HEK293T (cell line): ENCODE data around the gene DTYMK.

Experiments
- CTCF ChIA-PET: fragments of 350-600 bp; formaldehyde crosslinking; extraction: SDS; loops from one replicate; lab custom pipeline; 2021; ENCODE audit warnings: antibody characterized with exemption, inconsistent platforms; lab: Yijun Ruan, JAX
- POLR2A ChIA-PET: fragments of 350-600 bp; formaldehyde crosslinking; extraction: SDS; loops from one replicate; lab custom pipeline; 2020; ENCODE audit warnings: antibody characterized with exemption, inconsistent platforms; lab: Yijun Ruan, JAX
- DNase-seq: peaks from one replicate; pipeline ENCODE4 v3.0.0; 2012; ENCODE audit warnings: mixed read lengths; ENCODE audit errors: extremely low spot score
- ARNT ChIP-seq: fragments of 450-650 bp; IDR thresholded peaks from 2 replicates; pipeline ENCODE4 v1.6.1; 2017; ENCODE audit warnings: mild to moderate bottlenecking
- BHLHE40 ChIP-seq: fragments of 450-650 bp; IDR thresholded peaks from 2 replicates; pipeline ENCODE4 v1.6.1; 2016; ENCODE audit warnings: mild to moderate bottlenecking, moderate library complexity, borderline replicate concordance
- CTBP1 ChIP-seq: fragments of 450-650 bp; IDR thresholded peaks from 2 replicates; pipeline ENCODE4 v1.6.1; 2016; ENCODE audit warnings: borderline replicate concordance
- ELF4 ChIP-seq: fragments of 450-650 bp; IDR thresholded peaks from 2 replicates; pipeline ENCODE4 v1.6.1; 2017; ENCODE audit warnings: antibody characterized with exemption
- FOXA1 ChIP-seq: fragments of 450-650 bp; IDR thresholded peaks from 2 replicates; pipeline ENCODE4 v1.6.1; 2016; ENCODE audit warnings: mild to moderate bottlenecking
- FOXK2 ChIP-seq: fragments of 450-650 bp; IDR thresholded peaks from 2 replicates; pipeline ENCODE4 v1.6.1; 2016; ENCODE audit warnings: mild to moderate bottlenecking
- FOXM1 ChIP-seq: fragments of 450-650 bp; IDR thresholded peaks from 2 replicates; pipeline ENCODE4 v1.6.1; 2017; ENCODE audit warnings: mild to moderate bottlenecking, borderline replicate concordance
- HDGF ChIP-seq: fragments of 450-650 bp; IDR thresholded peaks from 2 replicates; pipeline ENCODE4 v1.6.1; 2017; ENCODE audit warnings: antibody characterized with exemption, borderline replicate concordance
- L3MBTL2 ChIP-seq: fragments of 450-650 bp; conservative IDR thresholded peaks from 2 replicates; pipeline ENCODE4 v1.6.1; 2016; ENCODE audit warnings: mild to moderate bottlenecking
- LEF1 ChIP-seq: fragments of 450-650 bp; IDR thresholded peaks from 2 replicates; pipeline ENCODE4 v1.6.1; 2017; ENCODE audit warnings: mild to moderate bottlenecking, borderline replicate concordance
- NFRKB ChIP-seq: fragments of 450-650 bp; IDR thresholded peaks from 2 replicates; pipeline ENCODE4 v1.6.1; 2016; ENCODE audit warnings: mild to moderate bottlenecking, moderate library complexity
- PKNOX1 ChIP-seq: fragments of 450-650 bp; IDR thresholded peaks from 2 replicates; pipeline ENCODE4 v1.6.1; 2016
- SP1 ChIP-seq: fragments of 450-650 bp; IDR thresholded peaks from 2 replicates; pipeline ENCODE4 v1.6.1; 2017
- SUZ12 ChIP-seq: fragments of 450-650 bp; IDR thresholded peaks from 2 replicates; pipeline ENCODE4 v1.6.1; 2016; ENCODE audit warnings: mild to moderate bottlenecking
- TARDBP ChIP-seq: fragments of 450-650 bp; IDR thresholded peaks from 2 replicates; pipeline ENCODE4 v1.6.1; 2016
- ZNF384 ChIP-seq: fragments of 450-650 bp; IDR thresholded peaks from 2 replicates; pipeline ENCODE4 v1.6.1; 2016

The DTYMK gene

DNA sequence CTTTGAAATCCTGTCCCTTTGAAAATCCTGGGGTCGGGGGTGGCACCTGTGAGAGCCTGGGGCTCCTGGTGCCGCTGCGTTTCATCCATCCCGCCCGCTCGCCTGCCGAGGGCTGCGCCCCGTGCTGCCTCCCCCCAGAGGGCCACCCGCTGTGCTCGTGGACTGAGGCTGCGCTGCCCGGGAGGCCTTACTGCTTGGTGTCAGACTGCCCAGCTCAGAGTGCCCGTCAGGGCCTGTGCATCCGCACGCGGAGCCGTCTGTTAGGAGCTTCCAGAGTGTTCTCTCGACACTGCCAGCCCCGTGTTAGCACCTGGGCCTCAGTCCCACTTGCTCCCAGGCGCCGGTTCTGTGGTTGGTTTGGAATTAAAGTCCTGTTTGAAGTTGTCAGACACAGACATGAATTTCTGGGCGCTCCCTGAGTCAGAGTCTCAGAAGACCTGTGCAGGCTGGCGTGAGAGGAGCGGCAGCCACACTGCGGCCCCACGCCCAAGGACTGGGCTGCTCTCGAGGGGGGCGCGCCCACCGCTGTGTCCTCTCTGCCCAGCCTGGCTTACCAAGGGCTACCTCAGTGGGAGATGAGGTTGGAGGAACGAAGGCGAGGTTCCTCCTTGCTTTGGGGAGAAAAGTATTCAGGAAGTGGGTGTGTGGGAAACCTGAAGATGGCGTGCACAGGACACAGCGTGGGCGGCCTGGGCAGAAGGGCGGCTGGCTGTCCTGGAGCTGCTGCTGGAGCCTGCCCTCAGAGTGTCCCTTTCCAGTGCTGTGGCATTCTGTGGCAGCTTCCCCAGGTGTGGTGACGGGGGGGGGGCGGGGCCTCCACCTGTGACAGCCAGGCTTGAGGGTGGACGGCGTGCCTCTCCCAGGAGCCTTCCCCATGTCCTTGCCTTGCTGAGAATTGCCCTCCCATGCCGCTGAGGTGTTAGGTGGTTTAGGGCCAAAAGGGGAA, 14.1 kb downstream of the DTYMK start:
- DNase-seq = no peak
- ChIA-PET POLR2A (no interaction called here), CTCF (no interaction called here)
- TF ChIP-seq FOXK2 (no peak), FOXA1 (no peak), NFRKB (no peak), ELF4 (no peak), ZNF384 (no peak), BHLHE40 (no peak), LEF1 (no peak), ARNT (no peak), SP1 (no peak), CTBP1 (no peak), L3MBTL2 (no peak)

GRCh38 chr2:241671457-241672240, 15.0 kb downstream of the DTYMK start:
- ChIA-PET POLR2A (interaction anchor here (1.2 to 1.5 kb wide), 3 partner anchors 8 to 16 kb away, joined by 3 to 4 read pairs (median 4); partner anchors contain the start of gene DTYMK), CTCF (no interaction called here)
- DNase-seq = no peak
- no peak for TF ChIP-seq LEF1
- TF ChIP-seq ARNT = no peak
- no peak for TF ChIP-seq L3MBTL2
- TF ChIP-seq PKNOX1 = no peak
- no peak for TF ChIP-seq ZNF384
- no peak for TF ChIP-seq CTBP1

DNA sequence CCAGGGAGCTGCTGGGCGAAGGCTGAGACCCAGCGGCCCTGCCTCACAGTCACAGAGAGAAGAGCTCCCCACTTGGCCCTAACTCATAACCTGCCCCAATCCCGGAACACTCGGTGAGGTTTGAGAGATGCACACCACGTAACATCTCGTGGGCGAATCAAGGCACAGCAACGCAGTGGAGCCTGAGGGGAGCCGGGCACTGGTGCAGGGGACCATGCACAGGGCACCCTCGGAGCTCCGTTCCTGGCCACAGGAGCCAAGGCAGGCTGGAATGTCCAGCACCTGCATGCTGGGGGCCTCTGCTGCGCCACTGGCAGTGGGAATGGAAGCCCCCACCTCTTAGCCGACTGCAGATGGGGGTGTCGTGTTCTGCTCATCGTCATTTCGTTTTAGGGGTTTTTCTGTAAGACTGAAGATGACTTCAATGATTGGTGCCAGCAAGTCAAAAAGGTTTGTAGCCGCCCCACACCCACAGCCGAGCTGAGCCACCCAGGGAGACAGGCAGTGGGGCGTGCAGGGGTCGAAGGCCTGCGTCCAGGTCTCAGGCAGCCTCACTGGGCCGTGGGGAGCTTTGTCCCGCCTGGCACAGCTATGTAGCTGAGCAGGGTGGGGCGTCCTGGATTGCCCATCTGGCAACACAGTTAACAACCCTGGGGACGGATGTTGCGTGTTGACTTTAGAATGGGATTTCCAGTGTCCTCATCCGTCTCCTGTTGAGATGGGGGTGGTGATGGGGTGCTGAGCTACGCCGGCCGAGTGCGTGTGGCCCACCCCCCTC, 16.1 kb downstream of the DTYMK start:
- POLR2A ChIA-PET = interaction anchor here (1.2 to 1.5 kb wide), 4 partner anchors 9 to 18 kb away, joined by 3 to 5 read pairs (median 4); partner anchors contain the start of gene DTYMK
- no peak for DNase-seq
- CTCF ChIA-PET = no interaction called here
- TF ChIP-seq FOXK2 (no peak), FOXA1 (no peak), L3MBTL2 (no peak), NFRKB (no peak), FOXM1 (no peak), CTBP1 (no peak), SUZ12 (no peak), ARNT (no peak)

- POLR2A ChIA-PET = no interaction called here
- CTCF ChIA-PET = interaction anchor here (0.6 kb wide), 1 partner anchor 811 kb away, joined by 4 read pairs; no protein-coding TSS in a partner anchor
- DNase-seq = no peak
- TF ChIP-seq CTBP1 = no peak
- TF ChIP-seq LEF1 = no peak
- no peak for TF ChIP-seq FOXM1
These were observed 17.8 kb downstream of the DTYMK start for GRCh38 chr2:241668839-241669238.

- CTCF ChIA-PET = interaction anchor here (0.6 kb wide), 1 partner anchor 810 kb away, joined by 4 read pairs; no protein-coding TSS in a partner anchor
These were observed 18.3 kb downstream of the DTYMK start for GRCh38 chr2:241668354-241668753.

DNA sequence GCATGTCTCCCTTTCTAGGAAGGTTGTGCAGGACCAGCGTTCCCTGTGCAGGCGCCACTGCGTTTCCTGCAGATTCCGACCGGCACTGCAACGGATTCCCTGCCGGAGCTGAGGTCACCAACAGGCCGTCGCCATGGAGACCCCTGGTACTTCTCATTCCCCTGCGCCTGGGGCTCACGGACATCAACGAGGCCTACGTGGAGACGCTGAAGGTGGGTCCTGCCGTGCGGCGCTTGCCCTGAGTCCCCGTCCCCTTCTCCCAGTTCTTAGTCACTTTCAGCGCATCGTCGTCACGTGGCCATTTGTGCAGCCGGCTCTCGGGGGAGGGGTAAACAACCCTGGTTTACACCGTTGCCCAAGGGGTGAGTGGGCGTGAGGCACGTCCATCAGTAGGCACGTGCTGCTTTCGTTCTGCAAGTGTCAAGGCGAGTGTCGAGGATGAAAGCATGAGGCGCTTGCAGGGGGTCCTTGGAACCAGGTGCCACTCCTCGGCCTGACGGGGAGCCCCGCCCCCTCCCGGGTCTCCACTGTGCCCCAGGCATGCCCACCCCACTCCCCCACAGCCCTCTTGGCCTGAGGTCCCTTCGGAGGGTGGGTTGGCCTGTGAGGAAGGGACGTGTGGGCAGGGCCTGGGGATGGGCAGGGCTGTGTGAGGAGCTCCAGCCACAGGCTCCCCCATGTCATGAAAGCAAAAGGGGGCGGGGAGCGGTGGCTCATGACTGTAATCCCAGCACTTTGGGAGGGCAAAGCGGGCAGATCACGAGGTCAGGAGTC, 19.8 kb downstream of the DTYMK start:
- CTCF ChIA-PET = no interaction called here
- no peak for DNase-seq
- POLR2A ChIA-PET = no interaction called here
- TF ChIP-seq CTBP1 (no peak), BHLHE40 (no peak), ELF4 (no peak), ZNF384 (no peak), SP1 (no peak), L3MBTL2 (no peak), SUZ12 (no peak), LEF1 (no peak), NFRKB (no peak), HDGF (no peak), ARNT (no peak), TARDBP (no peak), PKNOX1 (no peak), FOXK2 (no peak)

More at GRCh38 chr2:241668354-241668753, 18.3 kb downstream of the DTYMK start:
- TF ChIP-seq FOXA1 = no peak
- no peak for TF ChIP-seq FOXK2
- TF ChIP-seq PKNOX1 = no peak
- TF ChIP-seq CTBP1 = no peak
- no peak for DNase-seq
- POLR2A ChIA-PET = no interaction called here
